ENCODE results near the gene ZBTB42.

- TF ChIP-seq EP300 (IDR thresholded peaks at IDR 0.05) (no peak), POLR2A (IDR thresholded peaks at IDR 0.05; ENCODE audit: low read depth) (no peak), POLR2AphosphoS5 (IDR thresholded peaks at IDR 0.05) (no peak)
- TF ChIP-seq, protein P1, sequence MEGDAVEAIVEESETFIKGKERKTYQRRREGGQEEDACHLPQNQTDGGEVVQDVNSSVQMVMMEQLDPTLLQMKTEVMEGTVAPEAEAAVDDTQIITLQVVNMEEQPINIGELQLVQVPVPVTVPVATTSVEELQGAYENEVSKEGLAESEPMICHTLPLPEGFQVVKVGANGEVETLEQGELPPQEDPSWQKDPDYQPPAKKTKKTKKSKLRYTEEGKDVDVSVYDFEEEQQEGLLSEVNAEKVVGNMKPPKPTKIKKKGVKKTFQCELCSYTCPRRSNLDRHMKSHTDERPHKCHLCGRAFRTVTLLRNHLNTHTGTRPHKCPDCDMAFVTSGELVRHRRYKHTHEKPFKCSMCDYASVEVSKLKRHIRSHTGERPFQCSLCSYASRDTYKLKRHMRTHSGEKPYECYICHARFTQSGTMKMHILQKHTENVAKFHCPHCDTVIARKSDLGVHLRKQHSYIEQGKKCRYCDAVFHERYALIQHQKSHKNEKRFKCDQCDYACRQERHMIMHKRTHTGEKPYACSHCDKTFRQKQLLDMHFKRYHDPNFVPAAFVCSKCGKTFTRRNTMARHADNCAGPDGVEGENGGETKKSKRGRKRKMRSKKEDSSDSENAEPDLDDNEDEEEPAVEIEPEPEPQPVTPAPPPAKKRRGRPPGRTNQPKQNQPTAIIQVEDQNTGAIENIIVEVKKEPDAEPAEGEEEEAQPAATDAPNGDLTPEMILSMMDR (IDR thresholded peaks at IDR 0.05) = no peak
These were observed 6.3 kb upstream of the ZBTB42 start for GRCh38 chr14:104794631-104794992.

Measured in esophagus muscularis mucosa (tissue), 4 donors.